ENCODE results near the gene SLAMF1. TPM values are rescaled to one million over a fixed set of nuclear protein-coding genes. Genes with fewer than 3 reads are reported as not detected.

SLAMF1 gene
- total and polyA plus RNA-seq, 2 of the 13 experiments (the other 11 are each of a cell fraction or from before 2014, with no cell fraction given): not detected

DNA sequence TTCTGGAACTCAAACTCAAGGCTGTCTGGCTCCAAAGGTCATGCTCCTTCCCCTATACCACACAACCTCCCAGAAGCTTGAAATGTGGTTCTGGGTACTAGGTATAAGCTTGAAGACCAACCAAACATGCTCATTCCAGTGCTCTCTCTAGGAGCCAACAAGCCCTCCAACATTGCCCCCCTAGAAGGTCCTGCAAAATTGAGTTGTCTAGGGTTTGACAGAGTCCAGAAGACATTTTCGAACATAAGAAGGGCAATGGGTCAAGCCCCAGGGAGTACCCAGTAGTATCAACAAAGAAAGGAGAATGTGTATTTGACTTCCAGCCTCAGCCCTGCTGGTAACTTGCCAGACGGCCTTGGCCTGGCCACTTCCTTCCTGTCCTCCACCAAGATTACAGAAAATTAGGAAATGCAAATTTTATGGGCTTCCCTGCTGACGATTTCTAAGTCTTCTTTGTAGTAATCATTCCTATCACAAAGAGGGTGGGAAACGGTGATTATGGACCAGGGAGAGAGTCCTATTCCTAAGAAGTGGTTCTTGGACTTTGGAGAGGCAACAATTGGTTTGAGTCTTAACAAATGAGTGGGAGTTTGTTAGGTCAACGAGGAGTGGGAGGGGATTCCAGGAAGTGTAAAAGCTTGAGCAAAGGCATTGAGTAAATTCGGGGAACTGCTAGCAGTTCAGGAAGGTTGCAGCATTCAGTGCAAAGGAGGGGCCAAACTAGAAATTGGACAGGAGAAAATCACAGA lies 18.7 kb upstream of the SLAMF1 start (continued):
- TF ChIP-seq, protein P1, sequence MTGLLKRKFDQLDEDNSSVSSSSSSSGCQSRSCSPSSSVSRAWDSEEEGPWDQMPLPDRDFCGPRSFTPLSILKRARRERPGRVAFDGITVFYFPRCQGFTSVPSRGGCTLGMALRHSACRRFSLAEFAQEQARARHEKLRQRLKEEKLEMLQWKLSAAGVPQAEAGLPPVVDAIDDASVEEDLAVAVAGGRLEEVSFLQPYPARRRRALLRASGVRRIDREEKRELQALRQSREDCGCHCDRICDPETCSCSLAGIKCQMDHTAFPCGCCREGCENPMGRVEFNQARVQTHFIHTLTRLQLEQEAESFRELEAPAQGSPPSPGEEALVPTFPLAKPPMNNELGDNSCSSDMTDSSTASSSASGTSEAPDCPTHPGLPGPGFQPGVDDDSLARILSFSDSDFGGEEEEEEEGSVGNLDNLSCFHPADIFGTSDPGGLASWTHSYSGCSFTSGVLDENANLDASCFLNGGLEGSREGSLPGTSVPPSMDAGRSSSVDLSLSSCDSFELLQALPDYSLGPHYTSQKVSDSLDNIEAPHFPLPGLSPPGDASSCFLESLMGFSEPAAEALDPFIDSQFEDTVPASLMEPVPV (CRISPR knock-in tag; IDR thresholded peaks at IDR 0.05): no peak
- no peak for TF ChIP-seq IRF2 (CRISPR knock-in tag; IDR thresholded peaks at IDR 0.05)
- no peak for TF ChIP-seq FOXK1 (CRISPR knock-in tag; IDR thresholded peaks at IDR 0.05; ENCODE audit: borderline replicate concordance, low read depth)
- TF ChIP-seq MTF2 (CRISPR knock-in tag; IDR thresholded peaks at IDR 0.05; ENCODE audit: borderline replicate concordance): no peak
- no peak for TF ChIP-seq ZNF768 (CRISPR knock-in tag; IDR thresholded peaks at IDR 0.05)
- TF ChIP-seq, protein P2, sequence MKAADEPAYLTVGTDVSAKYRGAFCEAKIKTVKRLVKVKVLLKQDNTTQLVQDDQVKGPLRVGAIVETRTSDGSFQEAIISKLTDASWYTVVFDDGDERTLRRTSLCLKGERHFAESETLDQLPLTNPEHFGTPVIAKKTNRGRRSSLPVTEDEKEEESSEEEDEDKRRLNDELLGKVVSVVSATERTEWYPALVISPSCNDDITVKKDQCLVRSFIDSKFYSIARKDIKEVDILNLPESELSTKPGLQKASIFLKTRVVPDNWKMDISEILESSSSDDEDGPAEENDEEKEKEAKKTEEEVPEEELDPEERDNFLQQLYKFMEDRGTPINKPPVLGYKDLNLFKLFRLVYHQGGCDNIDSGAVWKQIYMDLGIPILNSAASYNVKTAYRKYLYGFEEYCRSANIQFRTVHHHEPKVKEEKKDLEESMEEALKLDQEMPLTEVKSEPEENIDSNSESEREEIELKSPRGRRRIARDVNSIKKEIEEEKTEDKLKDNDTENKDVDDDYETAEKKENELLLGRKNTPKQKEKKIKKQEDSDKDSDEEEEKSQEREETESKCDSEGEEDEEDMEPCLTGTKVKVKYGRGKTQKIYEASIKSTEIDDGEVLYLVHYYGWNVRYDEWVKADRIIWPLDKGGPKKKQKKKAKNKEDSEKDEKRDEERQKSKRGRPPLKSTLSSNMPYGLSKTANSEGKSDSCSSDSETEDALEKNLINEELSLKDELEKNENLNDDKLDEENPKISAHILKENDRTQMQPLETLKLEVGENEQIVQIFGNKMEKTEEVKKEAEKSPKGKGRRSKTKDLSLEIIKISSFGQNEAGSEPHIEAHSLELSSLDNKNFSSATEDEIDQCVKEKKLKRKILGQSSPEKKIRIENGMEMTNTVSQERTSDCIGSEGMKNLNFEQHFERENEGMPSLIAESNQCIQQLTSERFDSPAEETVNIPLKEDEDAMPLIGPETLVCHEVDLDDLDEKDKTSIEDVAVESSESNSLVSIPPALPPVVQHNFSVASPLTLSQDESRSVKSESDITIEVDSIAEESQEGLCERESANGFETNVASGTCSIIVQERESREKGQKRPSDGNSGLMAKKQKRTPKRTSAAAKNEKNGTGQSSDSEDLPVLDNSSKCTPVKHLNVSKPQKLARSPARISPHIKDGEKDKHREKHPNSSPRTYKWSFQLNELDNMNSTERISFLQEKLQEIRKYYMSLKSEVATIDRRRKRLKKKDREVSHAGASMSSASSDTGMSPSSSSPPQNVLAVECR (CRISPR knock-in tag; IDR thresholded peaks at IDR 0.05; ENCODE audit: borderline replicate concordance): no peak
